Right cardiac atrium (tissue), 5 donors: ENCODE results near the gene GPR4. TPM values are rescaled to one million over a fixed set of nuclear protein-coding genes. Genes with fewer than 3 reads are reported as not detected.
A peak's percentile ranks its signal among the peaks of the same experiment; 100 is the strongest.

Experiments
- ATAC-seq, 2 donors: fragments of 200-7000 bp; cut with Tn5 transposase; one replicate each; pipeline versions ENCODE4 v1.8.0 to v1.9.1; 2020; ENCODE audit warnings: moderate library complexity in 2 of 2, mild to moderate bottlenecking in 1 of 2
- DNase-seq, 3 donors: peaks; one replicate each; pipeline ENCODE4 v3.0.0-alpha.2; 2020
- H3K27ac ChIP-seq: one replicate; pipeline ENCODE4 v1.5.1; 2013; ENCODE audit warnings: mild to moderate bottlenecking, low read length, control low read depth, moderate library complexity
- H3K27me3 ChIP-seq: one replicate; pipeline ENCODE4 v1.6.1; 2013; ENCODE audit not compliant: control insufficient read depth, insufficient read depth
- H3K4me1 ChIP-seq: one replicate; pipeline ENCODE4 v1.6.1; 2013; ENCODE audit warnings: low read length; ENCODE audit not compliant: control insufficient read depth, insufficient read depth
- H3K4me3 ChIP-seq: one replicate; pipeline ENCODE4 v1.5.1; 2013; ENCODE audit warnings: low read length, control low read depth
- H3K9me3 ChIP-seq: one replicate; pipeline ENCODE4 v1.6.1; 2013; ENCODE audit warnings: low read length; ENCODE audit not compliant: control insufficient read depth
- WGBS: extraction: QIAGEN DNeasy Blood & Tissue Kit; methylation state at CpG from one replicate; pipeline ENCODE4 v1.1.7; 2013; 5-methylcytosine and 5-hydroxymethylcytosine counted together
- intact Hi-C, 4 donors: fragments of 100-400 bp; cut with DNase I; formaldehyde crosslinking; loops; one replicate each; pipeline versions ENCODE4 v1.11.0 to v1.14.0; 2022 to 2023
- polyA plus RNA-seq: library from polyadenylated mRNA; stranded (reverse); fragments of 200-250 nt; gene quantifications from one replicate; pipeline ENCODE4 v1.2.3, GENCODE V29; 2013
- total RNA-seq, 4 donors: library from RNA; stranded (reverse); fragmentation: NEBNext Ultra II Directional; extraction: Animal tissue kit (Norgen Biotek cat#: 25700); gene quantifications; one replicate each; pipeline ENCODE4 v1.2.1, GENCODE V29; 2021
- donor health status: healthy with polysubstance abuse.
- donor health status: DM: no; HTN: yes; CAD: no.
- donor health status: DM: no; HTN: no; CAD: no.
- donor health status: DM: no; HTN: yes; CAD: no; lungs with severe emphysema.
- donor health status: DM: yes; HTN: yes; CAD: no.

GPR4 gene
- total and polyA plus RNA-seq, 5 donors = 3.7 to 11.3 (median 5.6) TPM

- WGBS = 71% methylated on average over 4 of the region's 4 CpGs
- H3K27ac ChIP-seq = no peak overlapping the region
These were observed 14.1 kb downstream of the GPR4 start for GRCh38 chr19:45587873-45588272.

GRCh38 chr19:45585158-45585577 is 16.8 kb downstream of the GPR4 start:
- no peaks in the 10 kb centered on the region for H3K9me3 ChIP-seq
- H3K27ac ChIP-seq = peak overlapping the region; percentile 94
- WGBS = 23% methylated on average over 7 of the region's 7 CpGs
- peak overlapping the region; percentile 36 for H3K4me3 ChIP-seq
- H3K4me1 ChIP-seq = no peaks in the 10 kb centered on the region
- ATAC-seq = no peak
- no peaks in the 10 kb centered on the region for H3K27me3 ChIP-seq
- intact Hi-C loops = loop anchor here in 1 of 4 donors (10.0 kb wide), 1 partner anchor 60 kb away; no protein-coding TSS in a partner anchor
- peak in 1 of 3 donors; percentile 23 for DNase-seq

More at GRCh38 chr19:45587873-45588272, 14.1 kb downstream of the GPR4 start:
- no peaks in the 10 kb centered on the region for H3K27me3 ChIP-seq
- ATAC-seq = no peak
- H3K9me3 ChIP-seq = no peaks in the 10 kb centered on the region
- H3K4me1 ChIP-seq = no peaks in the 10 kb centered on the region
- peak in 1 of 3 donors; percentile 11 for DNase-seq
- no peak overlapping the region for H3K4me3 ChIP-seq
- intact Hi-C loops = loop anchor here in 1 of 4 donors (10.0 kb wide), 1 partner anchor 57 kb away; no protein-coding TSS in a partner anchor

GRCh38 chr19:45584332-45585157 is 17.5 kb downstream of the GPR4 start, which contains the start of gene OPA3:
Gene OPA3 (minus strand): TSS chr19:45584802. CDS start chr19:45584764, 38 bp downstream.
- under 1% methylated on average over 63 of the region's 63 CpGs for WGBS
- DNase-seq (peak; percentile 100), ATAC-seq (peak; percentile 97 to 98)
- Histone ChIP-seq H3K9me3 (no peaks in the 10 kb centered on the region), H3K4me3 (peak within 1 kb of the TSS; percentile 64), H3K27me3 (no peaks in the 10 kb centered on the region), H3K27ac (peak within 1 kb of the TSS; percentile 98), H3K4me1 (no peaks in the 10 kb centered on the region)
- intact Hi-C loops = loop anchor here in 1 of 4 donors (10.0 kb wide), 1 partner anchor 60 kb away; no protein-coding TSS in a partner anchor

- H3K27ac ChIP-seq = no peak overlapping the region
- WGBS = 93% methylated on average over 7 of the region's 7 CpGs
- no peak for ATAC-seq
- intact Hi-C loops = loop anchor here in 1 of 4 donors (10.0 kb wide), 1 partner anchor 63 kb away; no protein-coding TSS in a partner anchor
- peaks cover 1% of the 10 kb centered on the region for H3K4me1 ChIP-seq
- H3K9me3 ChIP-seq = no peaks in the 10 kb centered on the region
- no peaks in the 10 kb centered on the region for H3K27me3 ChIP-seq
- no peak for DNase-seq
- H3K4me3 ChIP-seq = no peak overlapping the region
These were observed 20.4 kb downstream of the GPR4 start for GRCh38 chr19:45581576-45581975.

- 59% methylated on average over 5 of the region's 5 CpGs for WGBS
- Histone ChIP-seq H3K4me1 (peaks cover 5% of the 10 kb centered on the region), H3K4me3 (no peak overlapping the region), H3K9me3 (no peaks in the 10 kb centered on the region), H3K27me3 (no peaks in the 10 kb centered on the region), H3K27ac (peak overlapping the region; percentile 43)
- ATAC-seq (no peak), DNase-seq (no peak)
- intact Hi-C loops = loop anchor here in 1 of 4 donors (10.0 kb wide), 1 partner anchor 54 kb away; no protein-coding TSS in a partner anchor
These were observed 23.2 kb downstream of the GPR4 start for GRCh38 chr19:45578861-45579260.

GRCh38 chr19:45577111-45577905 is 24.7 kb downstream of the GPR4 start:
- ATAC-seq (peak; percentile 72), DNase-seq (peak in 1 of 3 donors; percentile 68)
- peaks cover 5% of the 10 kb centered on the region for H3K4me1 ChIP-seq
- no peaks in the 10 kb centered on the region for H3K27me3 ChIP-seq
- WGBS = 42% methylated on average over 11 of the region's 11 CpGs
- no peaks in the 10 kb centered on the region for H3K9me3 ChIP-seq
- intact Hi-C loops = loop anchor here in 1 of 4 donors (10.0 kb wide), 1 partner anchor 53 kb away; no protein-coding TSS in a partner anchor
- no peak overlapping the region for H3K4me3 ChIP-seq
- peak overlapping the region; percentile 88 for H3K27ac ChIP-seq

GRCh38 chr19:45576682-45577081 is 25.3 kb downstream of the GPR4 start:
- ATAC-seq = peak in 1 of 2 donors; percentile 16
- peak overlapping the region; percentile 88 for H3K27ac ChIP-seq
- no peak for DNase-seq
- intact Hi-C loops = loop anchor here in 1 of 4 donors (10.0 kb wide), 1 partner anchor 52 kb away; no protein-coding TSS in a partner anchor
- no peaks in the 10 kb centered on the region for H3K9me3 ChIP-seq
- peaks cover 5% of the 10 kb centered on the region for H3K4me1 ChIP-seq
- H3K27me3 ChIP-seq = no peaks in the 10 kb centered on the region
- H3K4me3 ChIP-seq = no peak overlapping the region
- WGBS = 85% methylated on average over 3 of the region's 3 CpGs

- peak overlapping the region; percentile 83 for H3K27ac ChIP-seq
- H3K9me3 ChIP-seq = no peaks in the 10 kb centered on the region
- ATAC-seq (no peak), DNase-seq (no peak)
- WGBS = 91% methylated on average over 5 of the region's 5 CpGs
- peaks cover 5% of the 10 kb centered on the region for H3K4me1 ChIP-seq
- H3K4me3 ChIP-seq = no peak overlapping the region
- H3K27me3 ChIP-seq = no peaks in the 10 kb centered on the region
- intact Hi-C loops = loop anchor here in 1 of 4 donors (10.0 kb wide), 1 partner anchor 50 kb away; no protein-coding TSS in a partner anchor
These were observed 26.8 kb downstream of the GPR4 start for GRCh38 chr19:45575216-45575615.

- peak; percentile 52 to 75 for ATAC-seq
- 63% methylated on average over 4 of the region's 4 CpGs for WGBS
- H3K27me3 ChIP-seq = no peaks in the 10 kb centered on the region
- H3K9me3 ChIP-seq = no peaks in the 10 kb centered on the region
- H3K4me1 ChIP-seq = peaks cover 7% of the 10 kb centered on the region
- peak overlapping the region; percentile 83 for H3K27ac ChIP-seq
- intact Hi-C loops = loop anchor here in 1 of 4 donors (10.0 kb wide), 1 partner anchor 50 kb away; no protein-coding TSS in a partner anchor
- no peak overlapping the region for H3K4me3 ChIP-seq
- no peak for DNase-seq
These were observed 27.5 kb downstream of the GPR4 start for GRCh38 chr19:45574526-45574925.

GRCh38 chr19:45571457-45572220 is 30.4 kb downstream of the GPR4 start:
- H3K27ac ChIP-seq = peak overlapping the region; percentile 91
- no peaks in the 10 kb centered on the region for H3K27me3 ChIP-seq
- H3K4me3 ChIP-seq = no peak overlapping the region
- no peak for DNase-seq
- peaks cover 7% of the 10 kb centered on the region for H3K4me1 ChIP-seq
- peak in 1 of 2 donors; percentile 11 for ATAC-seq
- intact Hi-C loops = loop anchor here in 2 of 4 donors (2.0 to 10.0 kb wide), 2 partner anchors 47 kb away; no protein-coding TSS in a partner anchor
- no peaks in the 10 kb centered on the region for H3K9me3 ChIP-seq
- WGBS = 70% methylated on average over 8 of the region's 8 CpGs
